OCI-LY1 (cell line): Measurements from ENCODE around the gene GANC.

ENCODE experiments used
- H2AFZ ChIP-seq: fragments of 200-600 bp; sonication (generic), shearing (Covaris generic); 2 replicates; pipeline ENCODE4 v1.6.0; 2014; ENCODE audit warnings: antibody characterized with exemption, mild to moderate bottlenecking, low read length
- H3F3A ChIP-seq: fragments of 200-600 bp; sonication (generic), shearing (Covaris generic); 2 replicates; pipeline ENCODE4 v1.6.0; 2014; ENCODE audit warnings: mild to moderate bottlenecking, antibody characterized with exemption, low read length, moderate library complexity; ENCODE audit not compliant: insufficient read depth
- H3K27ac ChIP-seq: fragments of 200-600 bp; sonication (generic); 2 replicates; pipeline ENCODE4 v1.5.1; 2014; ENCODE audit warnings: low read length, mixed run types, mild to moderate bottlenecking, low read depth; ENCODE audit not compliant: poor library complexity, severe bottlenecking
- H3K27me3 ChIP-seq: fragments of 200-600 bp; sonication (generic); 2 replicates; pipeline ENCODE4 v1.6.0; 2014; ENCODE audit warnings: antibody characterized with exemption, mild to moderate bottlenecking, low read length, moderate library complexity; ENCODE audit not compliant: insufficient read depth
- H3K36me3 ChIP-seq: fragments of 200-600 bp; sonication (generic); 2 replicates; pipeline ENCODE4 v1.6.1; 2014; ENCODE audit warnings: mild to moderate bottlenecking, antibody characterized with exemption, low read length, moderate library complexity, mixed read lengths; ENCODE audit not compliant: insufficient read depth
- H3K4me1 ChIP-seq: fragments of 200-600 bp; sonication (generic); 2 replicates; pipeline ENCODE4 v1.5.1; 2014; ENCODE audit warnings: mild to moderate bottlenecking, low read length, moderate library complexity; ENCODE audit not compliant: insufficient read depth, severe bottlenecking
- H3K4me2 ChIP-seq: fragments of 200-600 bp; sonication (generic), shearing (Covaris generic); 2 replicates; pipeline ENCODE4 v1.6.1; 2014; ENCODE audit warnings: low read length
- H3K4me3 ChIP-seq: fragments of 200-600 bp; sonication (generic); 2 replicates; pipeline ENCODE4 v1.5.1; 2014; ENCODE audit warnings: low read length, low read depth, mild to moderate bottlenecking, mixed read lengths; ENCODE audit not compliant: poor library complexity, severe bottlenecking
- H3K79me2 ChIP-seq: fragments of 200-600 bp; shearing (Covaris generic); 2 replicates; pipeline ENCODE4 v1.6.1; 2016; ENCODE audit warnings: mixed run types, low read length, mixed read lengths; ENCODE audit not compliant: insufficient read depth
- H3K9ac ChIP-seq: fragments of 200-600 bp; sonication (generic), shearing (Covaris generic); 2 replicates; pipeline ENCODE4 v1.6.1; 2014; ENCODE audit warnings: mild to moderate bottlenecking, low read length, mixed read lengths
- H3K9me2 ChIP-seq: fragments of 200-600 bp; sonication (generic), shearing (Covaris generic); 2 replicates; pipeline ENCODE4 v1.6.1; 2014; ENCODE audit warnings: low read depth, mild to moderate bottlenecking, low read length, mixed read lengths
- H3K9me3 ChIP-seq: fragments of 200-600 bp; shearing (Covaris generic); 2 replicates; pipeline ENCODE4 v1.6.1; 2014; ENCODE audit warnings: low read length, mixed read lengths
- H4K20me1 ChIP-seq: fragments of 200-600 bp; sonication (generic), shearing (Covaris generic); 2 replicates; pipeline ENCODE4 v1.6.0; 2016; ENCODE audit warnings: mild to moderate bottlenecking, low read length; ENCODE audit not compliant: insufficient read depth
- EZH2 ChIP-seq: fragments of 200-600 bp; sonication (generic), shearing (Covaris generic); IDR thresholded peaks from 2 replicates; pipeline ENCODE4 v1.8.0; 2017; ENCODE audit warnings: borderline replicate concordance, mixed run types, mild to moderate bottlenecking, antibody characterized with exemption, low read length, moderate library complexity, mixed read lengths
- TF ChIP-seq, protein P1 (sequence below): fragments of 200-600 bp; sonication (generic), shearing (Covaris generic); IDR thresholded peaks from 2 replicates; pipeline ENCODE4 v1.5.1; 2017; ENCODE audit warnings: mild to moderate bottlenecking, antibody characterized with exemption, low read length, moderate library complexity, mixed read lengths

GANC gene

DNA sequence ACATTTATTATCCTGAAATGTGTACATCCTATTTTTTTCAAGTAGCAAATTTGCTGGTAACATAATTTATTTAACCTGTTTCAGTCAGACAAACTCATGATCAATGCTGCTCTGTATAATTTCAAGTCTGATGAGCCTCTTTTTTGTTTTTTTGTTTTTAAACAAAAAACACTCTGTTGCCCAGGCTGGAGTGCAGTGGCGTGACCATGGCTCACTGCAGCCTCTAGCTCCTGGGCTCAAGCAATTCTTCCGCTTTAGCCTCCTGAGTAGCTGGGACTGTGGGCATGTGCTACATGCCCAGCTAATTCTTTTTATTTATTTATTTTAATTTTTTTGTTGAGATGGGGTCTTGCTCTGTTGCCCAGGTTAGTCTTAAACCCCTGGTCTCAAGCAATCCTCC lies 46.2 kb downstream of the GANC start:
- Histone ChIP-seq H3K9ac (no peak overlapping the region), H3K36me3 (no peaks in the 10 kb centered on the region), H2AFZ (no peak overlapping the region), H3K9me3 (no peaks in the 10 kb centered on the region), H3K9me2 (no peaks in the 10 kb centered on the region), H3K4me3 (no peak overlapping the region), H3K27me3 (no peaks in the 10 kb centered on the region), H3K79me2 (no peaks in the 10 kb centered on the region), H3K4me2 (no peak overlapping the region), H3K4me1 (no peaks in the 10 kb centered on the region), H3K27ac (no peak overlapping the region), H3F3A (no peaks in the 10 kb centered on the region), H4K20me1 (no peaks in the 10 kb centered on the region)
- TF ChIP-seq, protein P1, sequence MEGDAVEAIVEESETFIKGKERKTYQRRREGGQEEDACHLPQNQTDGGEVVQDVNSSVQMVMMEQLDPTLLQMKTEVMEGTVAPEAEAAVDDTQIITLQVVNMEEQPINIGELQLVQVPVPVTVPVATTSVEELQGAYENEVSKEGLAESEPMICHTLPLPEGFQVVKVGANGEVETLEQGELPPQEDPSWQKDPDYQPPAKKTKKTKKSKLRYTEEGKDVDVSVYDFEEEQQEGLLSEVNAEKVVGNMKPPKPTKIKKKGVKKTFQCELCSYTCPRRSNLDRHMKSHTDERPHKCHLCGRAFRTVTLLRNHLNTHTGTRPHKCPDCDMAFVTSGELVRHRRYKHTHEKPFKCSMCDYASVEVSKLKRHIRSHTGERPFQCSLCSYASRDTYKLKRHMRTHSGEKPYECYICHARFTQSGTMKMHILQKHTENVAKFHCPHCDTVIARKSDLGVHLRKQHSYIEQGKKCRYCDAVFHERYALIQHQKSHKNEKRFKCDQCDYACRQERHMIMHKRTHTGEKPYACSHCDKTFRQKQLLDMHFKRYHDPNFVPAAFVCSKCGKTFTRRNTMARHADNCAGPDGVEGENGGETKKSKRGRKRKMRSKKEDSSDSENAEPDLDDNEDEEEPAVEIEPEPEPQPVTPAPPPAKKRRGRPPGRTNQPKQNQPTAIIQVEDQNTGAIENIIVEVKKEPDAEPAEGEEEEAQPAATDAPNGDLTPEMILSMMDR = no peak
- no peak for TF ChIP-seq EZH2

DNA sequence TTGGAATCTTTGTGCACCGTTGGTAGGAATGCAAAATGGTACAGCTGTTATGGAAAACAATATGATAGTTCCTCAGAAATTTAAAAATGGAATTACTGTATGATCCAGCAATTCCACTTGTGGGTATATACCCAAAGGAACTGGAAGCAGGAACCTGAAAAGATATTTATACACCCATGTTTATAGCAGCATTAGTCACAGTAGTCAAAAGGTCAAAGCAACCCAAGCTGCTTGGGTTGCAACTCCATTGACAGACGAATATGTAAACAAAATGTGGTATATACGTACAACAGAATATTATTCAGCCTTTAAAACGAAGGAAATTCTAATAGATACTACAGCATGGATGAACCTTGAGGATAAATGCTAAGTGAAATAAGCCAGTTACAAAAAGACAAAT lies 51.3 kb downstream of the GANC start:
- no peak overlapping the region for H3K4me3 ChIP-seq
- H2AFZ ChIP-seq = no peak overlapping the region
- H3K9me3 ChIP-seq = no peaks in the 10 kb centered on the region
- H3K4me2 ChIP-seq = no peak overlapping the region
- no peak overlapping the region for H3K27ac ChIP-seq
- no peak overlapping the region for H3K9ac ChIP-seq
- no peaks in the 10 kb centered on the region for H3K79me2 ChIP-seq
- H3K36me3 ChIP-seq = no peaks in the 10 kb centered on the region
- TF ChIP-seq, protein P1 = no peak
- no peak for TF ChIP-seq EZH2
- no peaks in the 10 kb centered on the region for H4K20me1 ChIP-seq
- no peaks in the 10 kb centered on the region for H3K4me1 ChIP-seq
- H3K9me2 ChIP-seq = no peaks in the 10 kb centered on the region
- no peaks in the 10 kb centered on the region for H3K27me3 ChIP-seq
- no peaks in the 10 kb centered on the region for H3F3A ChIP-seq

DNA sequence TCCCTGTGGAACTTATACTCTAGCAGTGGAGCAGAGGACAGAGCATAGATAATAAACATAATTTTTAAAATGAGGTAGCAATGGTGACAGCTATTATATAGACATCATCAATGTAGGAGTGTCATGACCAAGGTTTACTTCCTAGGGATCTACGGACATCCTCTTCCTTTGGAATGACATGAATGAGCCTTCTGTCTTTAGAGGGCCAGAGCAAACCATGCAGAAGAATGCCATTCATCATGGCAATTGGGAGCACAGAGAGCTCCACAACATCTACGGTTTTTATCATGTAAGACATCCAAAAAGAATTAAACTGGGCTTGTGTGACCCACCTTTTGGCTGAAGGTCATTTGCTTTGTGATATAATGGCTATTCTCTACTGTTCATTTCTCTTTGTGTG lies 56.2 kb downstream of the GANC start:
- Histone ChIP-seq H3K9me3 (no peaks in the 10 kb centered on the region), H3K9me2 (no peaks in the 10 kb centered on the region), H3K4me2 (no peak overlapping the region), H3K79me2 (no peaks in the 10 kb centered on the region), H3K27ac (no peak overlapping the region), H3K4me3 (no peak overlapping the region), H3K27me3 (no peaks in the 10 kb centered on the region), H3F3A (no peaks in the 10 kb centered on the region), H3K36me3 (no peaks in the 10 kb centered on the region), H2AFZ (no peak overlapping the region), H3K9ac (no peak overlapping the region), H4K20me1 (no peaks in the 10 kb centered on the region), H3K4me1 (no peaks in the 10 kb centered on the region)
- no peak for TF ChIP-seq EZH2
- TF ChIP-seq, protein P1 = no peak
